ENCODE measurements around the gene GALC.

- TF ChIP-seq CTCF (IDR thresholded peaks at IDR 0.05) (no peak), POLR2A (IDR thresholded peaks at IDR 0.05) (no peak)
These were observed 43.4 kb upstream of the GALC start for GRCh38 chr14:88036422-88036821.
